SK-N-SH (cell line): ENCODE measurements around the gene CDH16. TPM values are rescaled to one million over a fixed set of nuclear protein-coding genes. Genes with fewer than 3 reads are reported as not detected.

Experiments used
- CTCF ChIA-PET: fragments of 300-600, 350-600 bp; formaldehyde crosslinking; extraction: SDS; loops from one replicate; lab custom pipeline; 2021; lab: Yijun Ruan, JAX
- POLR2A ChIA-PET: fragments of 350-600 bp; sonication (Branson Sonifier 250); formaldehyde crosslinking; extraction: SDS; loops from one replicate; lab custom pipeline; 2020; ENCODE audit warnings: antibody characterized with exemption, inconsistent platforms; lab: Yijun Ruan, JAX
- DNase-seq: peaks from one replicate; pipeline ENCODE4 v3.0.0; 2012
- H2AFZ ChIP-seq: fragments of 200-600 bp; sonication (generic); 2 replicates; pipeline ENCODE4 v1.8.1; 2016; ENCODE audit warnings: antibody characterized with exemption, mild to moderate bottlenecking, low read depth
- H3F3A ChIP-seq: fragments of 200-600 bp; sonication (generic); replicated peaks from 2 replicates; pipeline ENCODE3; 2016; ENCODE audit warnings: antibody characterized with exemption, mild to moderate bottlenecking; ENCODE audit not compliant: insufficient read depth
- H3K27ac ChIP-seq, 2 experiments: fragments of 200-500 bp in 1 of 2; fragments of 200-600 bp in 1 of 2; sonication (Bioruptor generic) in 1 of 2; sonication (generic), shearing (Covaris generic) in 1 of 2; 2 replicates each; pipeline versions ENCODE4 v1.5.1 to v1.6.1; 2014 to 2016; ENCODE audit warnings: low read depth in 2 of 2, inconsistent platforms in 1 of 2, low read length in 1 of 2, mild to moderate bottlenecking in 1 of 2, mixed read lengths in 1 of 2
- H3K27me3 ChIP-seq: fragments of 200-600 bp; sonication (generic), shearing (Covaris generic); 2 replicates; pipeline ENCODE4 v1.6.1; 2016; ENCODE audit warnings: mixed run types; ENCODE audit not compliant: insufficient read depth
- H3K36me3 ChIP-seq, 2 experiments: fragments of 200-500 bp in 1 of 2; fragments of 200-600 bp in 1 of 2; sonication (Bioruptor generic) in 1 of 2; sonication (generic) in 1 of 2; replicated peaks in 1 of 2; 2 replicates each; pipeline versions ENCODE3 to v1.5.1; 2014 to 2016; ENCODE audit warnings: low read length in 1 of 2, mild to moderate bottlenecking in 1 of 2; ENCODE audit not compliant: insufficient read depth in 2 of 2, control insufficient read depth in 1 of 2
- H3K4me1 ChIP-seq, 2 experiments: fragments of 200-500 bp in 1 of 2; fragments of 200-600 bp in 1 of 2; sonication (Bioruptor generic) in 1 of 2; sonication (generic), shearing (Covaris generic) in 1 of 2; 2 replicates each; pipeline versions ENCODE4 v1.5.1 to v1.6.1; 2014 to 2016; ENCODE audit warnings: low read depth in 1 of 2, low read length in 1 of 2, mixed run types in 1 of 2; ENCODE audit not compliant: insufficient read depth in 2 of 2, control insufficient read depth in 1 of 2
- H3K4me2 ChIP-seq: fragments of 200-600 bp; sonication (generic), shearing (Covaris generic); 2 replicates; pipeline ENCODE4 v1.6.1; 2017; ENCODE audit warnings: mixed run types
- H3K4me3 ChIP-seq, 2 experiments: fragments of 200-500 bp in 1 of 2; fragments of 200-600 bp in 1 of 2; sonication (Bioruptor generic) in 1 of 2; sonication (generic), shearing (Covaris generic) in 1 of 2; 2 replicates each; pipeline versions ENCODE4 v1.5.1 to v1.8.1; 2014 to 2016; ENCODE audit warnings: low read depth in 2 of 2, inconsistent platforms in 1 of 2, low read length in 1 of 2, mild to moderate bottlenecking in 1 of 2, mixed read lengths in 1 of 2, moderate library complexity in 1 of 2
- H3K79me2 ChIP-seq: fragments of 200-600 bp; sonication (generic); 2 replicates; pipeline ENCODE4 v1.8.1; 2017; ENCODE audit warnings: mild to moderate bottlenecking; ENCODE audit not compliant: insufficient read depth
- H3K9ac ChIP-seq: fragments of 200-600 bp; sonication (generic); 2 replicates; pipeline ENCODE4 v1.6.1; 2017; ENCODE audit warnings: mixed run types
- H3K9me2 ChIP-seq: fragments of 200-600 bp; sonication (generic); 2 replicates; pipeline ENCODE4 v1.6.1; 2017; ENCODE audit warnings: mixed run types
- H3K9me3 ChIP-seq: fragments of 200-600 bp; sonication (generic); 2 replicates; pipeline ENCODE4 v1.6.1; 2017; ENCODE audit warnings: mixed run types, mild to moderate bottlenecking, moderate library complexity
- H4K20me1 ChIP-seq: fragments of 200-600 bp; sonication (generic); 2 replicates; pipeline ENCODE4 v1.6.1; 2017; ENCODE audit warnings: mild to moderate bottlenecking, mixed run types; ENCODE audit not compliant: insufficient read depth
- CHD2 ChIP-seq: fragments of 150-350 bp; IDR thresholded peaks from 2 replicates; pipeline ENCODE4 v1.6.1; 2018; ENCODE audit warnings: low read length; ENCODE audit not compliant: partially characterized antibody
- CTCF ChIP-seq: fragments of 200-600 bp; sonication (generic); IDR thresholded peaks from 2 replicates; pipeline ENCODE4 v1.6.1; 2017; ENCODE audit warnings: antibody characterized with exemption, mild to moderate bottlenecking, moderate library complexity
- EP300 ChIP-seq, 2 experiments: IDR thresholded peaks; 2 replicates each; pipeline versions ENCODE4 v1.4.0 to v1.6.1; 2012; ENCODE audit warnings: borderline replicate concordance in 1 of 2, low read depth in 1 of 2, low read length in 1 of 2
- EZH2phosphoT487 ChIP-seq: fragments of 200-600 bp; sonication (generic); IDR thresholded peaks from 2 replicates; pipeline ENCODE4 v1.6.1; 2017; ENCODE audit warnings: low read depth, mixed run types, mild to moderate bottlenecking, antibody characterized with exemption, moderate library complexity, borderline replicate concordance
- FOSL2 ChIP-seq: IDR thresholded peaks from 2 replicates; pipeline ENCODE4 v1.4.0; 2012; ENCODE audit warnings: low read depth, mild to moderate bottlenecking, moderate library complexity, borderline replicate concordance
- FOXJ3 ChIP-seq: sonication (generic); formaldehyde crosslinking; IDR thresholded peaks from 2 replicates; pipeline ENCODE4 v1.5.1; 2020; ENCODE audit warnings: mild to moderate bottlenecking, missing genetic modification reagents
- FOXM1 ChIP-seq: IDR thresholded peaks from 2 replicates; pipeline ENCODE4 v1.4.0; 2012; ENCODE audit warnings: low read depth, mild to moderate bottlenecking
- MEF2A ChIP-seq: IDR thresholded peaks from 2 replicates; pipeline ENCODE4 v1.4.0; 2012; ENCODE audit warnings: low read depth, borderline replicate concordance
- MXI1 ChIP-seq: IDR thresholded peaks from 2 replicates; pipeline ENCODE4 v1.6.1; 2012; ENCODE audit warnings: mild to moderate bottlenecking, low read depth, low read length, improper control_type of control experiment
- NFIC ChIP-seq: IDR thresholded peaks from 2 replicates; pipeline ENCODE4 v1.4.0; 2012; ENCODE audit warnings: borderline replicate concordance
- POLR2AphosphoS5 ChIP-seq: IDR thresholded peaks from 2 replicates; pipeline ENCODE4 v1.6.1; 2012; ENCODE audit warnings: low read depth, low read length
- RCOR1 ChIP-seq: fragments of 150-350 bp; IDR thresholded peaks from 2 replicates; pipeline ENCODE4 v1.6.1; 2017; ENCODE audit warnings: antibody characterized with exemption, low read length
- RFX5 ChIP-seq: IDR thresholded peaks from 2 replicates; pipeline ENCODE4 v1.6.1; 2012; ENCODE audit warnings: mild to moderate bottlenecking, improper control_type of control experiment, low read length
- SIN3A ChIP-seq: IDR thresholded peaks from 2 replicates; pipeline ENCODE4 v1.6.1; 2012; ENCODE audit warnings: low read depth, mild to moderate bottlenecking, low read length, moderate library complexity, borderline replicate concordance
- SMC3 ChIP-seq: IDR thresholded peaks from 2 replicates; pipeline ENCODE4 v1.6.1; 2012; ENCODE audit warnings: low read depth, low read length, improper control_type of control experiment
- TCF12 ChIP-seq: IDR thresholded peaks from 2 replicates; pipeline ENCODE4 v1.4.0; 2012
- TEAD4 ChIP-seq: IDR thresholded peaks from 2 replicates; pipeline ENCODE4 v1.4.0; 2012; ENCODE audit warnings: mild to moderate bottlenecking, borderline replicate concordance; ENCODE audit not compliant: insufficient read depth
- ZBTB33 ChIP-seq: IDR thresholded peaks from 2 replicates; pipeline ENCODE4 v1.4.0; 2012; ENCODE audit warnings: low read depth, borderline replicate concordance
- WGBS: methylation state at CpG from one replicate; pipeline ENCODE4 v1.1.6; 2017; ENCODE audit warnings: low lambda C conversion rate; 5-methylcytosine and 5-hydroxymethylcytosine counted together
- polyA plus RNA-seq, 3 experiments: library from polyadenylated mRNA; depleted of rRNA; stranded (reverse); fragments of >200 nt; gene quantifications; 2 replicates each; pipeline ENCODE4 v1.2.3, GENCODE V29; 2012
- TF ChIP-seq, protein P1 (sequence below): IDR thresholded peaks from 2 replicates; pipeline ENCODE4 v1.4.0; 2012; ENCODE audit warnings: low read depth, borderline replicate concordance

The CDH16 gene
- polyA plus RNA-seq, 1 of the 3 experiments (the other 2 are of a cell fraction): not detected

- Histone ChIP-seq H4K20me1 (no peaks in the 10 kb centered on the region), H3K9me3 (no peaks in the 10 kb centered on the region), H3K4me2 (no peak overlapping the region), H3K36me3 (no peaks in the 10 kb centered on the region), H3K27ac (no peak overlapping the region), H3K9ac (no peak overlapping the region), H3K79me2 (no peaks in the 10 kb centered on the region), H3F3A (no peaks in the 10 kb centered on the region), H3K27me3 (no peaks in the 10 kb centered on the region), H3K9me2 (no peaks in the 10 kb centered on the region), H2AFZ (no peak overlapping the region), H3K4me3 (no peak overlapping the region), H3K4me1 (no peaks in the 10 kb centered on the region; a peak in 1 of 4 replicates)
- TF ChIP-seq FOSL2 (no peak), CHD2 (no peak), CTCF (no peak), SIN3A (no peak), NFIC (no peak), RCOR1 (no peak), EZH2phosphoT487 (no peak), MXI1 (no peak), TCF12 (no peak), POLR2AphosphoS5 (no peak), EP300 (IDR thresholded peaks at IDR 0.05; ENCODE audit: borderline replicate concordance in 1 of 2, low read depth in 1 of 2, low read length in 1 of 2) (no peak), TEAD4 (no peak), SMC3 (no peak), ZBTB33 (no peak), RFX5 (no peak), FOXJ3 (CRISPR knock-in tag) (no peak), MEF2A (no peak), FOXM1 (no peak)
- TF ChIP-seq, protein P1, sequence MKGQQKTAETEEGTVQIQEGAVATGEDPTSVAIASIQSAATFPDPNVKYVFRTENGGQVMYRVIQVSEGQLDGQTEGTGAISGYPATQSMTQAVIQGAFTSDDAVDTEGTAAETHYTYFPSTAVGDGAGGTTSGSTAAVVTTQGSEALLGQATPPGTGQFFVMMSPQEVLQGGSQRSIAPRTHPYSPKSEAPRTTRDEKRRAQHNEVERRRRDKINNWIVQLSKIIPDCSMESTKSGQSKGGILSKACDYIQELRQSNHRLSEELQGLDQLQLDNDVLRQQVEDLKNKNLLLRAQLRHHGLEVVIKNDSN: no peak
- WGBS: 82% methylated on average over 8 of the region's 9 CpGs
- no peak for DNase-seq
- CTCF ChIA-PET: interaction anchor here (0.6 to 13.6 kb wide), 8 partner anchors 8 to 100 kb away, joined by 3 to 174 read pairs (median 4); partner anchors contain the start of gene CES3
- POLR2A ChIA-PET: no interaction called here
Observed at GRCh38 chr16:66917741-66918140, 944 bp downstream of the CDH16 start.
